Colonic mucosa (tissue), 4 donors: ENCODE data around the gene IL4R. TPM values are rescaled to one million over a fixed set of nuclear protein-coding genes. Genes with fewer than 3 reads are reported as not detected.

ENCODE experiments used
- DNase-seq: peaks from one replicate; pipeline ENCODE4 v3.0.0-alpha.2; 2020
- H3K27ac ChIP-seq: fragments of 200-600 bp; one replicate; pipeline ENCODE4 v1.8.0; 2021
- H3K27me3 ChIP-seq: fragments of 200-600 bp; one replicate; pipeline ENCODE4 v1.8.0; 2021
- H3K36me3 ChIP-seq: fragments of 200-600 bp; one replicate; pipeline ENCODE4 v1.8.0; 2021
- H3K4me1 ChIP-seq: fragments of 200-600 bp; one replicate; pipeline ENCODE4 v1.8.0; 2021; ENCODE audit warnings: mild to moderate bottlenecking
- H3K4me3 ChIP-seq: fragments of 200-600 bp; one replicate; pipeline ENCODE4 v1.8.0; 2021
- H3K9ac ChIP-seq, 2 donors: one replicate each; pipeline ENCODE4 v1.7.0; 2013; ENCODE audit warnings: control low read depth in 2 of 2, low read depth in 2 of 2, low read length in 2 of 2
- H3K9me3 ChIP-seq: fragments of 200-600 bp; one replicate; pipeline ENCODE4 v1.8.0; 2021
- CTCF ChIP-seq: fragments of 200-600 bp; IDR thresholded peaks from one replicate; pipeline ENCODE4 v1.8.0; 2022; ENCODE audit warnings: antibody characterized with exemption, mild to moderate bottlenecking
- intact Hi-C: fragments of 100-400 bp; cut with DNase I; formaldehyde crosslinking; loops from one replicate; pipeline ENCODE4 v1.14.1; 2022
- total RNA-seq, 2 donors: library from RNA; stranded (reverse); fragmentation: NEBNext Ultra II Directional in 1 of 2; extraction: Animal tissue kit (Norgen Biotek cat#: 25700) in 1 of 2; gene quantifications; one replicate each; pipeline ENCODE4 v1.2.1, GENCODE V29; 2021
- donor health status: healthy.
- donor health status: DM: no; HTN: no; CAD: no.
- donor health status: DM: no; HTN: no; CAD: no.

The IL4R gene
- total RNA-seq, 2 donors from 2014 or later, result 74.8 to 80.0 TPM

GRCh38 chr16:27384425-27384824 is 70.7 kb downstream of the IL4R start:
- intact Hi-C loops, result no loop called here
- H3K27ac ChIP-seq, result no peak overlapping the region
- DNase-seq, result no peak
- no peak for TF ChIP-seq CTCF
- no peaks in the 10 kb centered on the region for H3K27me3 ChIP-seq
- H3K9me3 ChIP-seq, result no peaks in the 10 kb centered on the region
- H3K4me1 ChIP-seq, result no peaks in the 10 kb centered on the region
- H3K9ac ChIP-seq, result no peak overlapping the region
- H3K4me3 ChIP-seq, result no peak overlapping the region
- no peaks in the 10 kb centered on the region for H3K36me3 ChIP-seq

- TF ChIP-seq CTCF, result no peak
- Histone ChIP-seq H3K9me3 (no peaks in the 10 kb centered on the region), H3K4me3 (no peak overlapping the region), H3K27ac (no peak overlapping the region), H3K27me3 (no peaks in the 10 kb centered on the region), H3K9ac (no peak overlapping the region), H3K36me3 (no peaks in the 10 kb centered on the region), H3K4me1 (no peaks in the 10 kb centered on the region)
- intact Hi-C loops, result no loop called here
- peak; percentile 5 for DNase-seq
Observed at GRCh38 chr16:27385398-27385797, 71.6 kb downstream of the IL4R start.

DNA sequence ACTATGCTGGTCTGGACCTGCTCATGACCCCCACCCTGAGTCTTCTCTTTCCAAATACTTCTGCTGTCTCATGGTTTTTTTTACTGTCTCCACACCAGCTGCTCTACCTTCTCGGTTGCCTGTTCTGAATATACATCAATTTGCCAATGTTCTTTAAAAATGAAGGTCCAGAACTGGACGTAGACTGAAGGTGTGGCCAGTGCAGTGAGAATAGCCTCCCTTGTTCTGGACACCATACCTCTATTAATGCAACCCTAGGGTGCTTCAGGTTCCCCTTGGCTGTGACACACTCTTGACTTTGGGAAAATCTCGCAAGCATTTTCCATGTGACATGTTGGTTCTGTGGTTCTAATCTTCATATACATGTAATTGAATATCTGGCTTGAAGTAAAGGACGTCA is 72.9 kb downstream of the IL4R start:
- intact Hi-C loops, result no loop called here
- Histone ChIP-seq H3K27me3 (no peaks in the 10 kb centered on the region), H3K36me3 (no peaks in the 10 kb centered on the region), H3K4me3 (no peak overlapping the region), H3K27ac (no peak overlapping the region), H3K4me1 (no peaks in the 10 kb centered on the region), H3K9me3 (no peaks in the 10 kb centered on the region), H3K9ac (no peak overlapping the region)
- no peak for TF ChIP-seq CTCF
- DNase-seq, result no peak

GRCh38 chr16:27387724-27388123 is 74.0 kb downstream of the IL4R start:
- Histone ChIP-seq H3K9me3 (no peaks in the 10 kb centered on the region), H3K4me1 (no peaks in the 10 kb centered on the region), H3K36me3 (no peaks in the 10 kb centered on the region), H3K9ac (no peak overlapping the region), H3K27ac (no peak overlapping the region), H3K27me3 (no peaks in the 10 kb centered on the region), H3K4me3 (no peak overlapping the region)
- no peak for TF ChIP-seq CTCF
- intact Hi-C loops, result no loop called here
- peak; percentile 4 for DNase-seq

DNA sequence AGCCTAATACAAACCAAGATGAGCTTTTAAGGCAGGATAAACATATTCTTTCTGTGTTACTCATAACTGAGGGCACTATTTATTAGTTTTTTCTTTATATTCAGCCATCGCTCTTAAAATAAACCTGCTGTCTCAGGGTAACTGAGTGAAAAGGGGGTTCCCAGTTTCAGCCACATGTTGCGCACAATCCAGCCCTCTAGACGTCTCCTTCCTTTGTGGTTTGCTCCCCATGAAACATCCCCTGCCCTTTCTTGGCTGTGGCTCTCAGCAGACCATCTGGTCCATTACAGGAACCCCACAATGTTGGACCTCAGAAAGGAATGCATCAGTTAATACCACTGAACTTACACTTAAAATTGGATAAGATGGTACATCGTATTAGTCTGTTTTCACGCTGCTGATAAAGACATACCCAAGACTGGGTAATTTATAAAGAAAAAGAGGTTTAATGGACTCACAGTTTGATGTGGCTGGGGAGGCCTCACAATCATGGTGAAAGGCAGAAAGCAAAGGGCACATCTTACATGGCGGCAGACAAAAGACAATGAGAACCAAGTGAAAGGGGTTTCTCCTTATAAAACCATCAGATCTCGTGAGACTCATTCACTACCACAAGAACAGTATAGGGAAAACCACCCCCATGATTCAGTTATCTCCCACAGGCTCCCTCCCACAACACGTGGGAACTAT is 75.6 kb downstream of the IL4R start:
- TF ChIP-seq CTCF, result no peak
- no peaks in the 10 kb centered on the region for H3K36me3 ChIP-seq
- H3K9me3 ChIP-seq, result no peaks in the 10 kb centered on the region
- no peaks in the 10 kb centered on the region for H3K27me3 ChIP-seq
- peak; percentile 18 for DNase-seq
- no peaks in the 10 kb centered on the region for H3K4me1 ChIP-seq
- H3K9ac ChIP-seq, result no peak overlapping the region
- H3K27ac ChIP-seq, result no peak overlapping the region
- intact Hi-C loops, result no loop called here
- no peak overlapping the region for H3K4me3 ChIP-seq
